NCI-H2107 (cell line): ENCODE results near the gene DSC1.
"Not testable (repeated sequence)": the region's sequence is repeated elsewhere in the genome, so short reads cannot be mapped to it uniquely, and the experiment has no call there.

ENCODE experiments used
- DNase-seq: peaks from one replicate; lab custom pipeline; 2025; lab: John Stamatoyannopoulos, UW

DSC1 gene, protein sequence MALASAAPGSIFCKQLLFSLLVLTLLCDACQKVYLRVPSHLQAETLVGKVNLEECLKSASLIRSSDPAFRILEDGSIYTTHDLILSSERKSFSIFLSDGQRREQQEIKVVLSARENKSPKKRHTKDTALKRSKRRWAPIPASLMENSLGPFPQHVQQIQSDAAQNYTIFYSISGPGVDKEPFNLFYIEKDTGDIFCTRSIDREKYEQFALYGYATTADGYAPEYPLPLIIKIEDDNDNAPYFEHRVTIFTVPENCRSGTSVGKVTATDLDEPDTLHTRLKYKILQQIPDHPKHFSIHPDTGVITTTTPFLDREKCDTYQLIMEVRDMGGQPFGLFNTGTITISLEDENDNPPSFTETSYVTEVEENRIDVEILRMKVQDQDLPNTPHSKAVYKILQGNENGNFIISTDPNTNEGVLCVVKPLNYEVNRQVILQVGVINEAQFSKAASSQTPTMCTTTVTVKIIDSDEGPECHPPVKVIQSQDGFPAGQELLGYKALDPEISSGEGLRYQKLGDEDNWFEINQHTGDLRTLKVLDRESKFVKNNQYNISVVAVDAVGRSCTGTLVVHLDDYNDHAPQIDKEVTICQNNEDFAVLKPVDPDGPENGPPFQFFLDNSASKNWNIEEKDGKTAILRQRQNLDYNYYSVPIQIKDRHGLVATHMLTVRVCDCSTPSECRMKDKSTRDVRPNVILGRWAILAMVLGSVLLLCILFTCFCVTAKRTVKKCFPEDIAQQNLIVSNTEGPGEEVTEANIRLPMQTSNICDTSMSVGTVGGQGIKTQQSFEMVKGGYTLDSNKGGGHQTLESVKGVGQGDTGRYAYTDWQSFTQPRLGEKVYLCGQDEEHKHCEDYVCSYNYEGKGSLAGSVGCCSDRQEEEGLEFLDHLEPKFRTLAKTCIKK

DNA sequence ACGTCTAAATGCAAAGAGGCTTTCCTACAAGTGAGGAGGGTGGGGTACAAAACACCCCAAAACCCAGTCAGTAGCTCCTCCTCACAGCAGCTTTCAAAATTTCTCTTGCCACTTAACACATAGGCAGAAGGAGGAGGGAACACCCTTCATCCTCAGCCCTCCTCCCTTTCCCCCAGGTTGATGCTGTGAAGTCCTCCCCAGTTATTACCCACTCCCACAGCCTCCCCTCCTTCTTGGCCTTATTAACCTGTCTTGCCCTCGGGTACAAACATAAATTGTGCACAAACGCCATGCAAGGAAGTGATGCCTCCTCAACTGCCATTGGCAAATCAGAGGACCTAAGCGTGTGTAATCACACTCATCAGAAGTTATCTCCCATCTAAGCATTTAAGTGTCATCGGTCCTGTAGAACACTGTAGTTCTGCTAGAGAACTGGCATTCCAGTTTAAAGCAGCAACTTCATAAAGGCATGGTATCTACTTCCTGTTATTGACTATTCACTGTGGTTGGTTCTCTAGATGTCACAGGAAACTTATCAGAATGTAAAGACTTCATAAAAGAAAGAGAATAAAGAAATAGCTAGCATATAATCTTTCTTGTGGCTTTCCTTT is at the start of gene DSC1:
Gene DSC1, minus strand, starts transcription at position 32 of the 611 bp plus-strand sequence. CDS start 262 bp downstream, outside the sequence.
- DNase-seq: no peak

- no peak for DNase-seq
Observed at GRCh38 chr18:31211047-31211446, 48.4 kb upstream of the DSC1 start.

- DNase-seq: no peak
Observed at GRCh38 chr18:31209041-31209440, 46.4 kb upstream of the DSC1 start.

DNA sequence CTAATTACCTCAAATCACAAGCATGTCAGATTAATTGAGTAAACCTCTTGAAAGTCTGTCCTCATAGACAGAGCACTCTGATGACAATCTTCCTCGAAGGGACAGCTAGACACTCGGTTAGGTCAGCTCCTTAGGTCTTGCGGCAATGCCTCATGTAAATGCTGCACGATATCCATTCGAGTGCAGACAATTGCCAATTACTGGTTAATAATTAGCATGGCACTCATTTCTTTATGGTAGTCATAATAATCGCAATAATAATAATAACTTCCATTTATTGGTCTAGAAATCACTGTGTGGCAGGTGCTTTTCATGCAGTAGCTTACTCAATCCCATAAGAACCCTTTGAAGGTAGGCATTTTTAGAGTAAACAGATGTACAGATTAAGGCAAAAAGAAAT is 44.7 kb upstream of the DSC1 start:
- no peak for DNase-seq

DNA sequence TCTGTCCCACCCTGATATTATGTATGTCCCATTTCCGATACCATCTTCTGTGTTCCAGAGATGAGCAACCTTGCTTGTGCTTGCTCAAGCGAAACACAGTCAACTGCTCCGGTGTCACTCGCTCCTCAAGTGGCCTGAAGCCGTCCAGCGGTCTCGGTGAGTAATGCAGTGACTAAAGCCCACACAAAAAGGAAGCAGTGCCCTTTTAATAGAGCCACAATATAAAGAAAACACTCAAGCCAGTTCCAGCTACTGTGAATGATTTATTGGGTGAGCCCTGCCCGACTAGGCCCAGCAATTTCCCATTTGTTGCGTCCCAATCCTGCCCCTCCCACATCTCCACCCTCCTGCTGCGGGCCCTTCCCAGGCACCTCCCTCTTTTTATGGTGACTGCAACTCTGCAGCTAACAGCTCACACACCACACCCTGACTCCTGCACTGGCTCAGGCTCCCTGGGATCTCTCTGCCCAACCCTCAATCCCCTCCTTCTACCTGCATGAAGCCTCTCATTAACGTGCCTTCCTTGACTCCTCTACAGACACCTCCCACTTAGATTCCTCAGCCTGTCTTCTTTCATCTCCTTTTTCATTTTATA is 44.2 kb upstream of the DSC1 start:
- no peak for DNase-seq

DNA sequence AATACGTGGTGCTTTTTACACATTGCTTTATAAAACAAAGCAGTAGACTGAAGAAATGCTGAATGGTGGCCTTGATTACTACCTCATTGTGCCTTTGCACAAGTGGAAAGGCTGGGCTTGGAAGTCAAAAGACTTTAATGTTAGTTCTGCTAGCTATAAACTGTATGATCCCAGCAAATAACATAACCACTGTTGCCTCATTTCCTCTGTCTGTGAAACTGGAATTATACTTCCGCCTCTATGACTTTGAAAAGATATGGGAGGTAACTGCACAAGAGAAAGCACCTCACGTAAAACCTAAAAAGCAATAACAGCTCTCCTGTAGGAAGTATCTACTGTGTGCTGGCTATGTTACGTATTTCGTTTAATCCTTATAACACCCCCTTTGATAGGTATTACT is 43.4 kb upstream of the DSC1 start:
- no peak for DNase-seq

- no peak for DNase-seq
Observed at GRCh38 chr18:31205273-31205672, 42.6 kb upstream of the DSC1 start.

GRCh38 chr18:31204833-31205232 is 42.2 kb upstream of the DSC1 start:
- DNase-seq: no peak

GRCh38 chr18:31204166-31204565 is 41.5 kb upstream of the DSC1 start:
- DNase-seq: no peak

DNA sequence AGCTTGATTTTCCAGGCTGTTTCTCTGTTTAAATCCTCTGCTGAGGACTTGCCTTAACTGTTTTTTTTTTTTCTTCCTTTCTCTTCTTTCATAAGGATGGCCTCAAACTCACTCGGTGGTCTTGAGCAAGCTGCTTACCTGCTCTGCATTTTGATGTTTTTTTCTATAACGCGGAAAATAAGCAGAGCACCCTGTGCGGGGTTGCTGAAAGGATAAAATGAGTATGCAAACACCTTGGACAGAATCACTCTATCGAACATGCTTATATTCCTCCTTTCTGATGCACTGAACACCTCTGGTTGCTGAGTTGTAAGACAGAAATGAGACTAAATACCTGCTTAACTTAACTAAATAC is 41.1 kb upstream of the DSC1 start:
- no peak for DNase-seq

DNA sequence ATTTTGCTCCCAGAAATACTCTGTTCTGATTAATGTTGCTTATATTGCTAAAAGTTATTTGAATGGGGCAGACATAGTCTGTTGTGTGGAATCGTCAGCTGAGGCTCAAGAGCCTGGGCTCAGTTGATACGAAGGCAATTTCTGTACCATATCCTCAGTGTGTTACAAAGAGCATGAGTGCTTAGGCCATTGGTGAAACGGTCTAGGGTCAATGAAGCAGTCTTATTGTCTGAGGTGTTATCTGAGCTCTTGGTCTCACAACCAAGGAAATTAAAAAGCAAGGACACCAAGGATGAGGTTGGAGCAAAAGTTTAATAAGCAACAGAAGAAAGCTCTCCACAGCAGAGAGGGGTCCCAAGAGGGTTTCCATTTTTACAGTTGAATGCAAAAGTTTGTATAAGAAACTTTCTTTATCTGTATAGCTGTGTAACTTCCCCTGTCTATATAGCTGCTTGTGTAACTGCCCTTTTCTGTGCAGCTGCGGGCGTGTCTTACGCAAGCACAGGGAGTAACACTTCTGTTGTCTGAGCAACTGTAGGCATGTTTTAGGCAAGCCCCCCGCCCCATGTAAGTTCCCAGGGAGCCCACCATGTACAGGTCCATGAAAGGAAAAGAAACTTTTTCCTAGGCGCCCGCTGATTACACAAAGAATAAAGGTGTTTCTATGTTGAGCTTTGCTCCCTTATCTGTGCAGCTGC is 40.6 kb upstream of the DSC1 start:
- DNase-seq: no peak

GRCh38 chr18:31199190-31199769 is 36.6 kb upstream of the DSC1 start:
- no peak for DNase-seq

- DNase-seq: no peak
Observed at GRCh38 chr18:31197676-31198075, 35.0 kb upstream of the DSC1 start.

GRCh38 chr18:31195063-31195462 is 32.4 kb upstream of the DSC1 start:
- no peak for DNase-seq

DNA sequence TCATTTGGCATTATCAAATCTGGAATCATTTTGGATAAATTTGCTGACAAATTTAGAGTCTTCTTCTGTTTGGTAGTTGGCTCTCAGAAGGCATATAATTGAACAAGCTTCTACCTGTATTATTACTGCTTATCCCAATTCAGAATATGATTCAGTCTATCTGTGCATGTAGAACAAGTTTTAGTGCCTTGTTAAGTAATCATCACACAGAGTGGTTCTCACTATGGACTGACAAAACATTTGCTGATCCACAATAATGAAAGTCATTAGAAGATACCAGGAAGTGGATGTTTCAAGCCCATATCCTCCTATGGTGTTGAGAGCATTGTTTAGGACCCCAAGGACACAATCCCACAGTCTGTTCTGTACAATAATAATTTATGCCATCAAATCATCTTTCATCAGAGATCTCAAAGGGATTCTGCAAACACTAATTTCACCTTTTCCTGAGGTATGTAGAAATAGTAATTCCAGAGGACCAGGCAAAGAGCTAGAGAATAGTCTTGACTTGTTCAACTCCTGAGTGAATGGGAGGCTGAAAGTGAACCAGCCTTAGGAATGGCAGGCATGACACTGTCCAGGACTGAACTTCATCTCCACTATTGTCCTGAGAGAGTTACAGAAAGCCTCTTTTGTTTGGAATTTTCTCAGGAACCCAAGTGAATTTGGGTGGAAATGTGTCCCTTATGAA is 29.6 kb upstream of the DSC1 start:
- DNase-seq: no peak

GRCh38 chr18:31190919-31191318 is 28.3 kb upstream of the DSC1 start:
- DNase-seq: no peak

DNA sequence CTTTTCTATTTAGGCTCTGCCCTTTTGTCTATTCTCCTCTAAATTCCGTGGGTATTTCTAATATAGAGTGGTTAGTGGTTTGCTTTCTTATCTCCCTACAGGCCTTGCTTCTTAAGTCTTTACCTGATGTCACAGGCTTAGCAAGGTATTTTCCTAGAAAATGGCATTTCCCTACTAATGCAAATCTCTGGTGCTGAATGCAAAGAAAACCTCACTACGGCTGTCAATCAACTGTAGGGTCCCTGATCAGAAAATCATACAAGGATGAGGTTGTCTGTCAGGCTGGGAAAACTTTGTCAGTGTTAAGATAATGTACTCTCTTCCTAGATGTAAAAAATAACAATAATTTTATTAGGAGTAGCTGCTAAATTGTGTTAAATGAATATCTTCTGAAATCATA is 27.1 kb upstream of the DSC1 start:
- DNase-seq: no peak

DNA sequence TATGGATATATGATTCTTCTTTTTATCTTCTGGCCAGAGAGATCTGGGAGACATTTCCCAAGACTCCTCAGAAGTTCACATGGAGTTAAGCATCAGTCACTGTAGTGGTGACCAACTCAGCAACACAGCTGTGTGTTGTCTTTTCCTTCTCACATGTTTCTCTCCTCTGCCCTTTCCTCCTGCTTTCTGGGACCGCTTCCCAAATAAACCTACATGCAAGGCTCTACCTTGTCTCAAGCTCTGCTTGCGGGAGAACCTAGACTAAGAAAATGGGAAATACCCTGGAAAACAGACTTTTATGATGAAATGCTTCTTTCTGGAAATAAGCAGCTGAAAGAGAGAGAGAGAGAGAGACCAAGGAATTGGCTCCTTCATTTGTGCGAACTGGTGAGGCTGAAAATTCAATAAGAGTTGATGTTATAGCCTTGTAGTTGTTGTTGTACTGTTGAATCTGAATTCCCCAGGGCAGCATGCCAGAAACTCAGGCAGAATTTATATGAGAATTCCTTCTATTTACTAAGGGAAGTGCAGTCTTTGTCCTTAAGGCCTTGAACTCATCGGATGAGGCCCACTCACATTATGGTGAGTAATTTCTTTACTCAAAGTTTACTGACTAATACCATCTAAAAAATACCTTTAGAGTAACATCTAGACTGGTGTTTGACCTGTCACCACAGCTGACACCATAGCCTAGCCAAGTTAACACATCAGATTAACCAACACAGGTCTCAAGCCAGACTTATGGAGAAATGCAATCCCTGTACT is 22.7 kb upstream of the DSC1 start:
- DNase-seq: no peak

DNA sequence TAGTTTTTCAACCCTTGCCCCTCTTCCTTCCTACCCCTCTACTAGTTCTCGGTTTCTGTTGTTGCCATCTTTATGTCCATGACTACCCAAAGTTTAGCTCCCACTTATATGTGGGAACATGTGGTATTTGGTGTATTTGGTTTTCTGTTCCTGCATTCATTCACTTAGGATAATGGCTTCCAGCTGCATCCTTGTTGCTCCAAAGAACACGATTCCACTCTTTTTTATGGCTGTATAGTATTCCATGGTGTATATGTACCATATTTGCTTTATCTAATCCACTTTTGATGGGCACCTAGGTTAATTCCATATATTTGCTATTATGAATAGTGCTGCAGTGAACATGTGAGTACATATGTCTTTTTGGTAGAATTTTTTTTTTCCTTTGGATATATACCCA is 20.6 kb upstream of the DSC1 start:
- no peak for DNase-seq

DNA sequence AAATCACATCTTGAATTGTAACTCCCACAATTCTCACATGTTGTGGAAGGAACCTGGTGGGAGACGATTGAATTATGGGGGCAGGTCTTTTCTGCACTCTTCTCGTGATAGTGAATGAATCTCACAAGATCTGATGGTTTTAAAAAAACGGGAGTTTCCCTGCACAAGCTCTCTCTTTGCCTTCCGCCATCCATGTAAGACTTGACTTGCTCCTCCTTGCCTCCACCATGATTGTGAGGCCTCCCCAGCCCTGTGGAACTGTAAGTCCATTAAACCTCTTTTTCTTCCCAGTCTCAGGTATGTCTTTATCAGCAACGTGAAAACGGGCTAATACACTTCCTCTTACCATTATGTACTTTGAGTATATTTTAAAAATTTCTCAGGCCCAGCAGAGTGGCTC is 14.7 kb upstream of the DSC1 start:
- DNase-seq: not testable (repeated sequence)
